ENCODE measurements around the gene MBP.
A peak's percentile ranks its signal among the peaks of the same experiment; 100 is the strongest.

The MBP gene

DNA sequence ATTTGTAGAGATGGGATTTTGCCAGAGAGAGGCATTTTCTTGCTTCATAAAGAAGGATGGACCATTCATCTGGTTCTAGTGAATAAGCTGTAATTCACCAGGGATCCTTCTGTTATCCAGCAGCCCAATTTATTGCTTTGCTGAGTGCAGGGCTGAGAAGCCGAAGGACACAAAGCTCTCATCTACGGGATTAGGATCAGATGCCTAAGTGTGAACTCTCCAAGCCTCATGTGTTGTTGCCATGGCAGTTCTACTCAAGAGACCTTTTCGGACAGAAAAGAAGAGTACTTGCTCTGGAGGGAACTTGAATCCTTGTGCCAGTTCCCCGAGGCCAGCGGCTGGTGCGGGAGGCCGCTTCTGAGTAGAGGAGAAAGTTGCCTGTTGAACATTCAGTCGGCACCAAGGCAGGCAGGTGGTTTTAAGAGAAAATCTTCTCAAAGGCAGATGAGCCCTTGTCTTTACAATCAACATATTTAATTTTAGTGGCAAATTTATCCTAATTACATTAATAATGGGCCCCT, 38.4 kb upstream of the MBP start:
- no peaks in the 10 kb centered on the region for H3K9me3 Mint-ChIP-seq
- H3K27ac Mint-ChIP-seq = peak overlapping the region in 1 of 3 experiments; percentile 6

DNA sequence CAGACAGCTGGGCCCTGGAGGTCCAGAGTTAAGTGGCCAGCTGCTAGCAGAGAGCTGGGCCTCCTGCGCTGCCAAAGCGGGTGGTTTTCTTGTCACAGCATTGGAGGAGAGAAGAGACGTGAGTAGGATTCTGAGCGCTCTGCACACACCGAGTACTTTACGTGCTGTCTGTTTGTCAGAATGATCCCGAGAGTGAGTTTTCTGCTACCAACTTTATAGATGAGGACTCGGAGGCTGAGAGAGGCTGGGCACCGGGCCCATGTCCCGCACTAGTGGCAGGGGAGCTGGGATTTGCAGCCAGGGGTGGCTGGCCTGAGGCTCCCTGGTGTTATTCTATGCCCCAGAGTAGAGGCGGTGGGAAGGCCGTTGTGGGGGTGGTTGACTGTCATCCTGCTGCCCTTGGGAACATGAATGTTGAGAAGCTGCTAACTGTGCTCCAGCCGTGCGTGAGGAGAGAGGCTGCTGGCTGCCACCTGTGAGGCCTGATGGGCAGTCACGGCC, 36.3 kb upstream of the MBP start:
- H3K27ac Mint-ChIP-seq = peak overlapping the region in 2 of 3 experiments; percentile 27 to 51
- peaks cover 66% of the 10 kb centered on the region for H3K4me1 Mint-ChIP-seq
- H3K27me3 Mint-ChIP-seq (ENCODE audit: low read depth) = peaks cover 23% of the 10 kb centered on the region
- no peak overlapping the region for H3K4me3 Mint-ChIP-seq
- no peaks in the 10 kb centered on the region for H3K36me3 Mint-ChIP-seq (ENCODE audit: low read depth)
- H3K9me3 Mint-ChIP-seq = no peaks in the 10 kb centered on the region
- TF ChIP-seq, protein P1, sequence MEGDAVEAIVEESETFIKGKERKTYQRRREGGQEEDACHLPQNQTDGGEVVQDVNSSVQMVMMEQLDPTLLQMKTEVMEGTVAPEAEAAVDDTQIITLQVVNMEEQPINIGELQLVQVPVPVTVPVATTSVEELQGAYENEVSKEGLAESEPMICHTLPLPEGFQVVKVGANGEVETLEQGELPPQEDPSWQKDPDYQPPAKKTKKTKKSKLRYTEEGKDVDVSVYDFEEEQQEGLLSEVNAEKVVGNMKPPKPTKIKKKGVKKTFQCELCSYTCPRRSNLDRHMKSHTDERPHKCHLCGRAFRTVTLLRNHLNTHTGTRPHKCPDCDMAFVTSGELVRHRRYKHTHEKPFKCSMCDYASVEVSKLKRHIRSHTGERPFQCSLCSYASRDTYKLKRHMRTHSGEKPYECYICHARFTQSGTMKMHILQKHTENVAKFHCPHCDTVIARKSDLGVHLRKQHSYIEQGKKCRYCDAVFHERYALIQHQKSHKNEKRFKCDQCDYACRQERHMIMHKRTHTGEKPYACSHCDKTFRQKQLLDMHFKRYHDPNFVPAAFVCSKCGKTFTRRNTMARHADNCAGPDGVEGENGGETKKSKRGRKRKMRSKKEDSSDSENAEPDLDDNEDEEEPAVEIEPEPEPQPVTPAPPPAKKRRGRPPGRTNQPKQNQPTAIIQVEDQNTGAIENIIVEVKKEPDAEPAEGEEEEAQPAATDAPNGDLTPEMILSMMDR (IDR thresholded peaks at IDR 0.05; ENCODE audit: unreplicated experiment in 3 of 3) = no peak

More for the DNA sequence above, 38.4 kb upstream of the MBP start:
- peaks cover 47% of the 10 kb centered on the region for H3K4me1 Mint-ChIP-seq
- peaks cover 12% of the 10 kb centered on the region for H3K27me3 Mint-ChIP-seq (ENCODE audit: low read depth)
- no peaks in the 10 kb centered on the region for H3K36me3 Mint-ChIP-seq (ENCODE audit: low read depth)
- TF ChIP-seq, protein P1 (IDR thresholded peaks at IDR 0.05; ENCODE audit: unreplicated experiment in 3 of 3) = no peak
- H3K4me3 Mint-ChIP-seq = no peak overlapping the region

DNA sequence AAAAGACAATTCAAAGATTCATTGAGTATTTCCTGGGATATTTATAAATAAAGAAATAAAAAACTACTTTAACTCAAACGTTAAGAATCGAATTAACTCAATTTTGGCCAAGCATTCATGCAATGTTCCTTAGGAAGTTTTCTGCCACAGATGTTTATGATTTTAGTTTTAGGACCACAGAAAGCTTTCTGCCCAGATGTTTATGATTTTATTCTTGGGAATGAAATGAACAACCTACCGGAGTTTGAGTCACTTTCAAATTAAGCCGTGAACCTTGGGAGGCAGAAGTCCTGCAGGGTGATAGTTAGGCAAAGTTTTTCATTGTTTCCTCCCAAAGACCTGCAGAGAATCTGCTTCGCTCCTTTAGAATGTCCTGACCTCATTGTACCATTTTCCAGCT, 34.7 kb upstream of the MBP start:
- TF ChIP-seq, protein P1 (IDR thresholded peaks at IDR 0.05; ENCODE audit: unreplicated experiment in 3 of 3) = no peak
- Mint-ChIP-seq H3K4me3 (peak overlapping the region in 1 of 3 experiments; percentile 21), H3K4me1 (peaks cover 52% of the 10 kb centered on the region), H3K27ac (peak overlapping the region; percentile 12 to 65 (median 62)), H3K36me3 (ENCODE audit: low read depth) (no peaks in the 10 kb centered on the region), H3K27me3 (ENCODE audit: low read depth) (peaks cover 30% of the 10 kb centered on the region), H3K9me3 (no peaks in the 10 kb centered on the region)

DNA sequence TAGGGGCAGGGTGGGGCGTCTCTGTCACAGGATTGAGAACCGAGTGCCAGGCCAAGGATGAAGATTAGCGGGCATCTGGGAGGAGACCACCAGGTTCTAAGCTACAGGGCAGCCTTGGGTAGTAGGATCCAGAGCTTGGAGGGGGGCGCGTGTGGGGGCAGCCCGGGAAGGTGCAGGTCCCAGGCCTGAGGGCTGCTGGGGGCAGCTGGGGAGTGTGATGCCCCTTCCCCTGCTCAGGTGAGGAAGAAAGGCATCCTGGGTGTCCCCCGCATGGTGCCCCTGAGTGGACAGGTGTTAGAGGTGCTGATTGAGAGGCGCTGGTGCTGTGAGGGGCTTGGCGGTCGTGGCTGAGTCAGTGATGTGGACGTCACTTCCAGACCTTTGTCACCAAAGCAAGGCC, 33.9 kb upstream of the MBP start:
- H3K27me3 Mint-ChIP-seq (ENCODE audit: low read depth) = peaks cover 30% of the 10 kb centered on the region
- H3K27ac Mint-ChIP-seq = peak overlapping the region in 2 of 3 experiments; percentile 26 to 62
- no peak overlapping the region for H3K4me3 Mint-ChIP-seq
- H3K36me3 Mint-ChIP-seq (ENCODE audit: low read depth) = no peaks in the 10 kb centered on the region
- H3K9me3 Mint-ChIP-seq = no peaks in the 10 kb centered on the region
- H3K4me1 Mint-ChIP-seq = peaks cover 52% of the 10 kb centered on the region
- TF ChIP-seq, protein P1 (IDR thresholded peaks at IDR 0.05; ENCODE audit: unreplicated experiment in 3 of 3) = no peak

DNA sequence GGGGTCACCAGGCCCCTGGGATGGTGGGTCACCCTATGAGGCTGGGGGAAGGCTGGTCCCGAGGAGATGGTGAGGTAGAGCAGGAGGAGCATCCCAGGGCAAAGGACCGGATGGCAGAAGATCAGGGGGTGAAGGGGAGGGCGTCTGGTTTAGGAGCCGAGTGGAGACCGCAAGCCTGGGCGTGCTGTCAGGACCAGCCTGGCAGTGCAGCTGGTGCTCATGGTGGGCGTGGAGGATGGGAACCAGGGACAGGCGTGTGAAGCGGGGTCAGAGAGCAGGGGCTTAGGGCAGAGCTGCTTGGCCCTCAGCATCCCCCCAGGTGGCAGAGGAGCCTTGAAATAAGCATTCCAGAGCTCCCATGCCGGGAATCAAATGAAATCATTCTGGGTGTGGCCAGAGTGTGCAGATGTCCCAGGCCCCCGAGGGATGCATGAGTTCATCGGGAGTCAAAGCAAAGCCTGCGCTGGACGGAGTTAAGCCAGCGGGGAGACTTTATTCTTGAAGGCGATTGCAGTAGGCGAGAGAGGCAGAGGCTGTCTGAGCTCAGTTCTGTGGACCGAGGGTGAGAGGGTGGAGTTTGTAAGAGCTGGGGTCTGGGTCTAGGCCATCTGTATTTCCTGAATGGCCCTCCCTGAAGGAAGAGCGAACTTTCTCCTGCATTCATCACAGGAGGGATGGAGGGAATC, 33.1 kb upstream of the MBP start:
- H3K27ac Mint-ChIP-seq = peak overlapping the region in 1 of 3 experiments; percentile 53
- no peak overlapping the region for H3K4me3 Mint-ChIP-seq
- H3K4me1 Mint-ChIP-seq = peaks cover 47% of the 10 kb centered on the region
- TF ChIP-seq, protein P1 (IDR thresholded peaks at IDR 0.05; ENCODE audit: unreplicated experiment in 3 of 3) = no peak
- no peaks in the 10 kb centered on the region for H3K9me3 Mint-ChIP-seq
- no peaks in the 10 kb centered on the region for H3K36me3 Mint-ChIP-seq (ENCODE audit: low read depth)
- peaks cover 26% of the 10 kb centered on the region for H3K27me3 Mint-ChIP-seq (ENCODE audit: low read depth)

Data from nephron (organoid).